GM18951 (cell line): ENCODE measurements around the gene DIAPH3.

Experiments used
- POLR2A ChIP-seq: IDR thresholded peaks from 4 replicates; pipeline ENCODE4 v1.6.1; 2011; ENCODE audit warnings: mild to moderate bottlenecking; ENCODE audit not compliant: insufficient read length, insufficient read depth; ENCODE audit errors: extremely low read depth
- in situ Hi-C: fragments of 300-500 bp; cut with MboI; formaldehyde crosslinking; loops from one replicate; pipeline ENCODE4 v1.12.0; 2022; ENCODE audit warnings: low sequenced_read_pairs, mixed read lengths, inconsistent platforms; ENCODE audit not compliant: unreplicated experiment

The DIAPH3 gene

GRCh38 chr13:59658738-59659330 lies 504.9 kb downstream of the DIAPH3 start:
- in situ Hi-C loops: no loop called here
- no peak for TF ChIP-seq POLR2A

- in situ Hi-C loops: no loop called here
Measured at GRCh38 chr13:59658027-59658737, 505.5 kb downstream of the DIAPH3 start.

GRCh38 chr13:59653916-59654315 lies 509.8 kb downstream of the DIAPH3 start:
- in situ Hi-C loops: no loop called here
- no peak for TF ChIP-seq POLR2A

More at GRCh38 chr13:59658027-59658737, 505.5 kb downstream of the DIAPH3 start:
- no peak for TF ChIP-seq POLR2A

- in situ Hi-C loops: no loop called here
- TF ChIP-seq POLR2A: no peak
Measured at GRCh38 chr13:59651479-59651878, 512.2 kb downstream of the DIAPH3 start.

GRCh38 chr13:59643906-59644626 lies 519.7 kb downstream of the DIAPH3 start:
- TF ChIP-seq POLR2A: no peak
- in situ Hi-C loops: no loop called here

- in situ Hi-C loops: no loop called here
- no peak for TF ChIP-seq POLR2A
Measured at GRCh38 chr13:59643364-59643841, 520.3 kb downstream of the DIAPH3 start.

- TF ChIP-seq POLR2A: no peak
- in situ Hi-C loops: no loop called here
Measured at GRCh38 chr13:59641817-59642216, 521.9 kb downstream of the DIAPH3 start.

GRCh38 chr13:59641261-59641660 lies 522.5 kb downstream of the DIAPH3 start:
- in situ Hi-C loops: no loop called here
- TF ChIP-seq POLR2A: no peak

- in situ Hi-C loops: no loop called here
Measured at GRCh38 chr13:59638404-59638803, 525.3 kb downstream of the DIAPH3 start.

GRCh38 chr13:59635589-59635988 lies 528.1 kb downstream of the DIAPH3 start:
- in situ Hi-C loops: no loop called here
- no peak for TF ChIP-seq POLR2A

More at GRCh38 chr13:59638404-59638803, 525.3 kb downstream of the DIAPH3 start:
- no peak for TF ChIP-seq POLR2A

- in situ Hi-C loops: no loop called here
- TF ChIP-seq POLR2A: no peak
Measured at GRCh38 chr13:59633290-59633689, 530.4 kb downstream of the DIAPH3 start.

GRCh38 chr13:59631271-59631670 lies 532.5 kb downstream of the DIAPH3 start:
- in situ Hi-C loops: no loop called here
- TF ChIP-seq POLR2A: no peak

- in situ Hi-C loops: no loop called here
- TF ChIP-seq POLR2A: no peak
Measured at GRCh38 chr13:59625111-59625510, 538.6 kb downstream of the DIAPH3 start.
